Ectodermal cell (in vitro differentiated cells): ENCODE results near the gene ZNF761.
"Not testable (repeated sequence)": the region's sequence is repeated elsewhere in the genome, so short reads cannot be mapped to it uniquely, and the experiment has no call there.

Source experiments
- H3K27ac ChIP-seq: 2 replicates; pipeline ENCODE4 v1.7.0; 2013; ENCODE audit warnings: mild to moderate bottlenecking, low read depth, low read length; ENCODE audit not compliant: insufficient read depth, poor library complexity, severe bottlenecking
- H3K27me3 ChIP-seq: 2 replicates; pipeline ENCODE4 v1.7.0; 2013; ENCODE audit warnings: mild to moderate bottlenecking, low read length; ENCODE audit not compliant: insufficient read depth, control insufficient read depth, poor library complexity, severe bottlenecking
- H3K36me3 ChIP-seq: one replicate; pipeline ENCODE4 v1.7.0; 2013; ENCODE audit warnings: low read length; ENCODE audit not compliant: control insufficient read depth, insufficient read depth
- H3K4me1 ChIP-seq: one replicate; pipeline ENCODE4 v1.7.0; 2013; ENCODE audit warnings: low read length; ENCODE audit not compliant: control insufficient read depth, insufficient read depth
- H3K4me3 ChIP-seq: 2 replicates; pipeline ENCODE4 v1.7.0; 2013; ENCODE audit warnings: low read depth, low read length, control low read depth; ENCODE audit not compliant: insufficient read depth
- H3K9me3 ChIP-seq: 2 replicates; pipeline ENCODE4 v1.7.0; 2013; ENCODE audit warnings: mild to moderate bottlenecking, low read length, moderate library complexity; ENCODE audit not compliant: control insufficient read depth
- WGBS, 2 experiments: methylation state at CpG; one replicate each; pipeline ENCODE4 v1.1.7; 2013; ENCODE audit warnings: missing lambda C conversion rate in 2 of 2; 5-methylcytosine and 5-hydroxymethylcytosine counted together

Gene ZNF761

GRCh38 chr19:53455828-53456227 is 24.0 kb downstream of the ZNF761 start:
- H3K27me3 ChIP-seq: no peaks in the 10 kb centered on the region
- H3K27ac ChIP-seq: no peak overlapping the region
- H3K36me3 ChIP-seq: peaks cover 29% of the 10 kb centered on the region
- H3K4me1 ChIP-seq: no peaks in the 10 kb centered on the region
- WGBS, 2 experiments: 84 to 86% methylated on average over 9 of the region's 9 CpGs
- H3K9me3 ChIP-seq: no peaks in the 10 kb centered on the region
- no peak overlapping the region for H3K4me3 ChIP-seq

DNA sequence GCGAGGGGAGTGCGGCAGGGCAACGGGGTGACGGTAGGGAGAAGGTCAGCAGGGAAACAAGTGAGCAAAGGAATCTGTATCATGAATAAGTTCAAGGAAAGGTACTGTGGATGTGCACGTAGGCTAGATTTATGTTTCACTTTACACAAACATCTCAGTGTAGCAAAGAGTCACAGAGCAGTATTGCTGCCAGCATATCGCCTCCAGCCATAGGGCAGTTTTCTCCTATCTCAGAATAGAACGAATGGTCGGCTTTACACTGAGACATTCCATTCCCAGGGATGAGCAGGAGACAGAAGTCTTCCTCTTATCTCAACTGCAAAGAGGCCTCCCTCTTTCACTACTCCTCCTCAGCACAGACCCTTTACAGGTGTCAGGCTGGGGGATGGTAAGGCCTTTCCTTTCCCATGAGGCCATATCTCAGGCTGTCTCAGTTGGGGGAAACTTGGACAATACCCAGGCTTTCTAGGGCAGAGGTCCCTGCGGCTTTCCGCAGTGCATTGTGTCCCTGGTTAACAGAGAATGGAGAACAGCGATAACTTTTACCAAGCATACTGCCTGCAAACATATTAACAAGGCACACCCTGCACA is 28.4 kb downstream of the ZNF761 start:
- H3K4me1 ChIP-seq, H3K27me3 ChIP-seq, H3K36me3 ChIP-seq, H3K9me3 ChIP-seq, H3K4me3 ChIP-seq, H3K27ac ChIP-seq: not testable (repeated sequence)
- WGBS, 2 experiments: 72 to 75% methylated on average over 10 of the region's 11 CpGs

DNA sequence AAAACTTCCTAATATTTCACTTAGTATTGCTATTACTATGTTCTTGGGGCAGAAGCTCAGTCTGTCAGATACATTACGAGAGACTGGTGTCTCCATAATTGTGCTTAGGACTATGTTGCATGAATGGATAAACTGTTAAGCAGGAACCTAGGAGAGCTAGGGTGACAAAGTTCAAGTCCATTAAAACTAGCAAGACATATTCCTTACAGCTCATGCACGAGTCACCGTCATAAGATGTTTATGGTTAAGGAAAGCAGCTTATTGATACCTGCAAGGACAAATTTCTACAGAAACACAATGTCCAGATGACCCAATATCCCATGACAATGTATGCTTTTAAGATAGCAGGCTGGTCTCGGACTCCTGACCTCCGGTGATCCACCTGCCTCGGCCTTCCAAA is 30.1 kb downstream of the ZNF761 start:
- Histone ChIP-seq H3K4me3 (no peak overlapping the region), H3K4me1 (no peaks in the 10 kb centered on the region), H3K9me3 (no peaks in the 10 kb centered on the region), H3K36me3 (no peaks in the 10 kb centered on the region), H3K27ac (no peak overlapping the region), H3K27me3 (no peaks in the 10 kb centered on the region)
- WGBS, 2 experiments: 97% methylated on average over 6 of the region's 6 CpGs

DNA sequence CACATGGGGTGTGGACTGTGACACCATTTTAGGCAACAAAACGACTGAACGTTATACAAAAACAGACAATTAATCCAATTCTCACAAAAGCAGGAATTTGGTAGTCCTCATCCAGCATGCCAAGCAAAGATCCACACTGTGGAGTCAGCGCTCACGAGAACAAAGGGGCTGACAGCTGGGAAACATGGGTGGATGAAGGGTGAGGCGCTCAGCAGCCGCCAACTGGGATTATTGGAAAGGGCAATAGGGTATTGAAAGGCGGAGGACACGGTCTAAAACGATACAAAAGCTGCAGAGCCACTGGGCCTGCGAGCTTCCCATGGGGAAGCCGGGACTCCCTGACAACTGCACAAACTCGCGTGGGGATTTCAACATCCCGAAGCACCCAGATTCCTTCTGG is 31.1 kb downstream of the ZNF761 start:
- H3K4me1 ChIP-seq: no peaks in the 10 kb centered on the region
- H3K27ac ChIP-seq: peak overlapping the region; percentile 68
- no peaks in the 10 kb centered on the region for H3K27me3 ChIP-seq
- no peaks in the 10 kb centered on the region for H3K36me3 ChIP-seq
- H3K4me3 ChIP-seq: no peak overlapping the region
- 81 to 86% methylated on average over 14 of the region's 14 CpGs for WGBS, 2 experiments
- no peaks in the 10 kb centered on the region for H3K9me3 ChIP-seq

DNA sequence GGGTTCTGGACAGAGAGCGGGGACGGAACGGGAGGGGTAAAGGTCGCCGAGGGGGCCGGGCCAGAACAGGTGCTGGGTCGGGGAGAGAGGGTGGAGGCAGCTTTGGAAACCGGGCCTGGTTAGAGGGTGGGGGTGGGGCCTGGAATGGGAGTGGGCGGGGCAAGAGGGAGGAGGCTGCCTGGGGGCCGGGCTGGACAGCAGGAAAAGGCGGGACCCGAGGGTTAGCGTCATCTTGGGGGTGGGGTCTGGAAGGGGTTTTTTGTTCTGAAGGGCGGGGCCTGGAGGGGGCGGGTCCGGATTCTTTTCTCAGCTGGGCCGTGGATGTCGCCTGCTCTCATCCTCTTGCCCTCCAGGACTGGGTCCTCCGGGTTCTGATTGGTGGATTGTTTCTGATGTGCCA is 31.5 kb downstream of the ZNF761 start:
- WGBS, 2 experiments: 59 to 74% methylated on average over 19 of the region's 19 CpGs
- H3K27me3 ChIP-seq: no peaks in the 10 kb centered on the region
- no peaks in the 10 kb centered on the region for H3K4me1 ChIP-seq
- H3K4me3 ChIP-seq: no peak overlapping the region
- no peaks in the 10 kb centered on the region for H3K36me3 ChIP-seq
- H3K9me3 ChIP-seq: no peaks in the 10 kb centered on the region
- peak overlapping the region; percentile 68 for H3K27ac ChIP-seq

GRCh38 chr19:53466726-53467484 is 35.1 kb downstream of the ZNF761 start:
- 14 to 17% methylated on average over 29 to 30 of the region's 31 CpGs for WGBS, 2 experiments
- Histone ChIP-seq H3K36me3 (no peaks in the 10 kb centered on the region), H3K4me1 (no peaks in the 10 kb centered on the region), H3K4me3 (peak overlapping the region; percentile 58), H3K27me3 (no peaks in the 10 kb centered on the region), H3K9me3 (no peaks in the 10 kb centered on the region), H3K27ac (peak overlapping the region; percentile 70)

- no peaks in the 10 kb centered on the region for H3K36me3 ChIP-seq
- 0% methylated on average over 54 to 55 of the region's 55 CpGs for WGBS, 2 experiments
- H3K4me3 ChIP-seq: peak within 1 kb of the TSS; percentile 58
- no peaks in the 10 kb centered on the region for H3K4me1 ChIP-seq
- H3K27ac ChIP-seq: peak within 1 kb of the TSS; percentile 70
- no peaks in the 10 kb centered on the region for H3K9me3 ChIP-seq
- H3K27me3 ChIP-seq: no peaks in the 10 kb centered on the region
These were observed 35.9 kb downstream of the ZNF761 start, which contains the start of gene ZNF813 for GRCh38 chr19:53467485-53468262. ZNF813 (plus strand) TSS chr19:53467733; CDS start chr19:53483823, 16,090 bp downstream.

DNA sequence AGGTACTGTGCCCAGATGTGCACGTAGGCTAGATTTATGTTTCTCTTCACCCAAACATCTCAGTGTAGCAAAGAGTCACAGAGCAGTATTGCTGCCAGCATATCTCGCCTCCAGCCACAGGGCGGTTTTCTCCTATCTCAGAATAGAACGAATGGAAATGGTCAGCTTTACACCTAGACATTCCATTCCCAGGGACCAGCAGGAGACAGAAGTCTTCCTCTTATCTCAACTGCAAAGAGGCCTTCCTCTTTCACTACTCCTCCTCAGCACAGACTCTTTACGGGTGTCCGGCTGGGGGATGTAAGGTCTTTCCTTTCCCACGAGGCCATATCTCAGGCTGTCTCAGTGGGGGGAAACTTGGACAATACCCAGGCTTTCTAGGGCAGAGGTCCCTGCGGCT is 36.8 kb downstream of the ZNF761 start:
- Histone ChIP-seq H3K27ac (peak overlapping the region; percentile 60), H3K4me3 (peak overlapping the region; percentile 58)
- not testable (repeated sequence) for H3K36me3 ChIP-seq, H3K4me1 ChIP-seq, H3K9me3 ChIP-seq, H3K27me3 ChIP-seq
- WGBS, 2 experiments: 4 to 6% methylated on average over 4 of the region's 8 CpGs

- WGBS, 2 experiments: 95 to 96% methylated on average over 7 of the region's 7 CpGs
- Histone ChIP-seq H3K36me3 (peaks cover 13% of the 10 kb centered on the region), H3K9me3 (no peaks in the 10 kb centered on the region), H3K27me3 (no peaks in the 10 kb centered on the region), H3K27ac (no peak overlapping the region), H3K4me3 (no peak overlapping the region), H3K4me1 (no peaks in the 10 kb centered on the region)
These were observed 40.1 kb downstream of the ZNF761 start for GRCh38 chr19:53471916-53472315.

GRCh38 chr19:53474832-53475231 is 43.0 kb downstream of the ZNF761 start:
- not testable (repeated sequence) for H3K27ac ChIP-seq, H3K4me1 ChIP-seq, H3K27me3 ChIP-seq, H3K9me3 ChIP-seq, H3K4me3 ChIP-seq
- 73 to 79% methylated on average over 1 of the region's 1 CpG for WGBS, 2 experiments
- H3K36me3 ChIP-seq: peaks cover 35% of the 10 kb centered on the region
